GM12873 (cell line): ENCODE data around the gene RALB.
A peak's percentile ranks its signal among the peaks of the same experiment; 100 is the strongest.

Experiments
- CTCF ChIP-seq: IDR thresholded peaks from 2 replicates; pipeline ENCODE4 v1.5.1; 2012; ENCODE audit warnings: low read depth, mild to moderate bottlenecking, moderate library complexity, low read length, control low read depth; ENCODE audit not compliant: insufficient read depth; ENCODE audit errors: missing control alignments

RALB gene

DNA sequence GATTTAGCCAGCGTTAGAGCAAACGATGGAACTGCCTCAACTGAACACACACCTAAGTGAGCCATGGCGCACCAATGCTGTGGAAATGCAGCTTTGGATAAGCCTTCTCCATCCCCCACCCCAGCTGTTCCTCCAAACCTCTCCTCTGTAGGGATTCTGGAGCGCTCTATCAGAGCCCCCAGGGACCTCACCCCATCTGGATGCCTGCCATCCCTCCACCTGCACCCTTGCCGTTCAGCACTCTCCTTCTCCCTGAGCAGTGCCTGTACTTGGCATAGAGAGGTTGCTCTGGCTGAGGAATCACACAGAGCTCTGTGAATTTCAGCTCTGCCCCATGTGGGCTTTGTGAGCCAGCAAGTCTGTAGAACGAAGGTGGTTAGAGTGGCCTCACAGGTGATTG is 50.5 kb downstream of the RALB start:
- no peak for TF ChIP-seq CTCF

GRCh38 chr2:120305296-120305695 is 52.6 kb downstream of the RALB start:
- TF ChIP-seq CTCF = peak; percentile 25

- TF ChIP-seq CTCF = no peak
These were observed 53.4 kb downstream of the RALB start for GRCh38 chr2:120305937-120306490.

GRCh38 chr2:120307482-120307881 is 54.8 kb downstream of the RALB start:
- no peak for TF ChIP-seq CTCF

DNA sequence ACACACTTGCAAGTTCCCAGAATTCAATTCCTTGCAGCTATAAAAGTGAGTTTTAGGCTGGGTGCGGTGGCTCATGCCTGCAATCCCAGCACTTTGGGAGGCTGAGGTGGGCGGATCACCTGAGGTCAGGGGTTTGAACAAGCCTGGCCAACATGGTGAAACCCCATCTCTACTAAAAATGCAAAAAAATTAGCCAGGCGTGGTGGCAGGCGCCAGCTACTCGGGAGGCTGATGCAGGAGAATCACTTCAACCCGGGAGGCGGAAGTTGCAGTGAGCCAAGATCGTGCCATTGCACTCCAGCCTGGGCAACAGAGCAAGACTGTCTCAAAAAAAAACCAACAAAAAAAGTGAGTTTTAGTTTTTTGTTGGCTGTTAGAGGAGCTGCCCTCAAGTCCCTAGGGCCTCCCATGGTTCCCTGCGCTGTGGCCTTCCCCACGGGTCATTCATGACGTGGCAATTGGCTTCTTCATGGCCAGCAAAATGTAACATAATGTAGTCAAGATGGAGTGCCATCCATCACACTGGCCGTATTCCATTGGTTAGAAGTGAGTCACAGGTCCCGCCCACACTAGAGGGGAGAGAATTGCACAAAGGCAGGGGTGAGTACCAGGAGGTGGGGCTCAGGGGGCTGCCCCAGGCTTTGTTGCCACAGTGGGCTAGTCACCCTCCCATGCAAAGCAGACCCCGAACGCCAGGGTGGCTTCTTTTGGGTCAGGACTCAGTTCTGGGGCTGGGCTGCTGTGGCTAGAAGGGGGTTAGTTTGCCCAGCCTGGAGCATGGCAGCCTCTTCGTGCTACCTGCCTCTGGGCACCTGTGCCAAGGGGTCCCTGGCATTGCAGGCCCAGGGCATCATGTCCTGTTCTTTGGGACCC is 55.6 kb downstream of the RALB start:
- TF ChIP-seq CTCF = no peak

GRCh38 chr2:120310136-120310535 is 57.5 kb downstream of the RALB start:
- TF ChIP-seq CTCF = no peak

GRCh38 chr2:120312076-120312475 is 59.4 kb downstream of the RALB start:
- no peak for TF ChIP-seq CTCF
